ENCODE measurements around the gene HOXA4. TPM values are rescaled to one million over a fixed set of nuclear protein-coding genes. Genes with fewer than 3 reads are reported as not detected.

The HOXA4 gene
- total RNA-seq, 1 experiment from 2014 or later: 2.0 TPM

- no peaks in the 10 kb centered on the region for H3K9me2 ChIP-seq (ENCODE audit: insufficient read depth)
- no peaks in the 10 kb centered on the region for H4K20me1 ChIP-seq (ENCODE audit: insufficient read depth)
- H3K4me2 ChIP-seq (ENCODE audit: low read length): peak overlapping the region; percentile 97
- intact Hi-C loops (cut with micrococcal nuclease): no loop called here
- H3K4me1 ChIP-seq (ENCODE audit: control insufficient read depth in 1 of 2, insufficient read depth in 2 of 2, low read length in 2 of 2): peaks cover 31 to 57% of the 10 kb centered on the region in 2 experiments
- H3K36me3 ChIP-seq (ENCODE audit: control insufficient read depth in 1 of 2, insufficient read depth in 2 of 2, low read length in 2 of 2): no peaks in the 10 kb centered on the region
- BruUV-seq (replicated peaks): no TSS peak
- ChIA-PET POLR2A (no interaction called here), RAD21 (ENCODE audit: low non-redundant PET in 1 of 2, low total read pairs in 2 of 2, uncharacterized antibody in 2 of 2, unreplicated experiment in 2 of 2) (interaction anchor here in 1 of 2 experiments (1.1 kb wide), 1 partner anchor 58 kb away, joined by 3 read pairs; no protein-coding TSS in a partner anchor), CTCF (interaction anchor here (0.9 kb wide), 2 partner anchors 12 to 760 kb away, joined by 3 read pairs; no protein-coding TSS in a partner anchor)
- peak overlapping the region; percentile 66 to 77 for H3K4me3 ChIP-seq (replicated peaks in 1 of 2; ENCODE audit: low read depth in 1 of 2, low read length in 2 of 2)
- DNase-seq (ENCODE audit: low read depth, low spot score): no peak
- no peak overlapping the region for H2AFZ ChIP-seq (ENCODE audit: low read depth, low read length, poor library complexity, severe bottlenecking)
- H3K79me2 ChIP-seq (ENCODE audit: insufficient read depth, low read length): peaks cover 69% of the 10 kb centered on the region
- peak; percentile 17 for TF ChIP-seq POLR2A (IDR thresholded peaks at IDR 0.05; ENCODE audit: borderline replicate concordance, extremely low read depth, insufficient read depth, insufficient read length)
- TF ChIP-seq SP1 (IDR thresholded peaks at IDR 0.05; ENCODE audit: low read depth): no peak
- TF ChIP-seq POLR2AphosphoS5 (IDR thresholded peaks at IDR 0.05; ENCODE audit: low read depth, low read length): peak; percentile 6; the same call in 1 of the 2 replicates
- no peaks in the 10 kb centered on the region for H3K27me3 ChIP-seq (ENCODE audit: insufficient read depth, low read length)
- peak overlapping the region; percentile 91 for H3K27ac ChIP-seq (ENCODE audit: low read depth, low read length)
- H3K9ac ChIP-seq (ENCODE audit: low read length): peak overlapping the region; percentile 89
- H3K9me3 ChIP-seq (ENCODE audit: control insufficient read depth in 1 of 2, insufficient read depth in 1 of 2, low read depth in 1 of 2, low read length in 2 of 2): no peaks in the 10 kb centered on the region
- ATAC-seq: peak; percentile 28
Measured at GRCh38 chr7:27172823-27173510, 42.4 kb upstream of the HOXA4 start.

DNA sequence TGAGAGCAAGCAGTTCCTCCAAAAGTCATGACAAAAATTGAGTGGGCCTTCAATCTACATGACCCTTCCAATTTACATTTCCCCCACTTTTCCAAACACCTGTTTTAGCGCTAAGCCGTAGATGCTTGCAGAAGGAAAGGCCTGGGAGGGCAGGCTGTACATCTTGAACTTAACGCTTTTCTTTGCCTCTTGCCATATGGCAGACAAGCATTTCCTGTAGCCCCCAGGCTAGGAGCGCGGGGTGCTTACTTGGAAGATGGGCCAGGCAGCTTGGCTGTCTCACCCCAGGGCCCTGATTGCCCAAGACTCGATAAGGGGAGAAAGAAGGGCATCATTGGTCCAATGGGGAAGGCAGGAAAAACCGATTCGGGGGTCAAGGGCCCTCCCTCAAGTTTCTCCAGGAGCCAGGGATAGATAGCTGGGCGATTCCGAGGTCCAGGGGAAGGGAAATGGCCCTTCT lies 41.8 kb upstream of the HOXA4 start:
- peaks cover 75% of the 10 kb centered on the region for H3K79me2 ChIP-seq (ENCODE audit: insufficient read depth, low read length)
- RAD21 ChIA-PET (ENCODE audit: low non-redundant PET in 1 of 2, low total read pairs in 2 of 2, uncharacterized antibody in 2 of 2, unreplicated experiment in 2 of 2): interaction anchor here (1.1 to 1.9 kb wide), 2 partner anchors 11 to 57 kb away, joined by 3 to 4 read pairs; no protein-coding TSS in a partner anchor
- peak overlapping the region; percentile 91 for H3K27ac ChIP-seq (ENCODE audit: low read depth, low read length)

More for the DNA sequence above, 41.8 kb upstream of the HOXA4 start:
- BruUV-seq (replicated peaks): no TSS peak
- Histone ChIP-seq H3K9ac (ENCODE audit: low read length) (peak overlapping the region; percentile 89), H3K4me1 (ENCODE audit: control insufficient read depth in 1 of 2, insufficient read depth in 2 of 2, low read length in 2 of 2) (peaks cover 34 to 63% of the 10 kb centered on the region in 2 experiments), H2AFZ (ENCODE audit: low read depth, low read length, poor library complexity, severe bottlenecking) (no peak overlapping the region), H3K9me2 (ENCODE audit: insufficient read depth) (no peaks in the 10 kb centered on the region), H3K9me3 (ENCODE audit: control insufficient read depth in 1 of 2, insufficient read depth in 1 of 2, low read depth in 1 of 2, low read length in 2 of 2) (no peaks in the 10 kb centered on the region), H3K4me2 (ENCODE audit: low read length) (peak overlapping the region; percentile 97), H3K27me3 (ENCODE audit: insufficient read depth, low read length) (no peaks in the 10 kb centered on the region), H4K20me1 (ENCODE audit: insufficient read depth) (no peaks in the 10 kb centered on the region), H3K36me3 (ENCODE audit: control insufficient read depth in 1 of 2, insufficient read depth in 2 of 2, low read length in 2 of 2) (no peaks in the 10 kb centered on the region), H3K4me3 (replicated peaks in 1 of 2; ENCODE audit: low read depth in 1 of 2, low read length in 2 of 2) (peak overlapping the region; percentile 66 to 77)
- ChIA-PET CTCF (interaction anchor here (0.9 to 6.6 kb wide), 4 partner anchors 7 to 761 kb away, joined by 3 to 32 read pairs (median 3); no protein-coding TSS in a partner anchor), POLR2A (interaction anchor here (2.2 kb wide), 1 partner anchor 8 kb away, joined by 7 read pairs; no protein-coding TSS in a partner anchor)
- DNase-seq (ENCODE audit: low read depth, low spot score) (no peak), ATAC-seq (no peak)
- intact Hi-C loops (cut with micrococcal nuclease): no loop called here
- no peak for TF ChIP-seq FOSL1 (IDR thresholded peaks at IDR 0.05; ENCODE audit: low read depth)
- no peak for TF ChIP-seq CBX3 (IDR thresholded peaks at IDR 0.05; ENCODE audit: low read depth)
- TF ChIP-seq, protein P1, sequence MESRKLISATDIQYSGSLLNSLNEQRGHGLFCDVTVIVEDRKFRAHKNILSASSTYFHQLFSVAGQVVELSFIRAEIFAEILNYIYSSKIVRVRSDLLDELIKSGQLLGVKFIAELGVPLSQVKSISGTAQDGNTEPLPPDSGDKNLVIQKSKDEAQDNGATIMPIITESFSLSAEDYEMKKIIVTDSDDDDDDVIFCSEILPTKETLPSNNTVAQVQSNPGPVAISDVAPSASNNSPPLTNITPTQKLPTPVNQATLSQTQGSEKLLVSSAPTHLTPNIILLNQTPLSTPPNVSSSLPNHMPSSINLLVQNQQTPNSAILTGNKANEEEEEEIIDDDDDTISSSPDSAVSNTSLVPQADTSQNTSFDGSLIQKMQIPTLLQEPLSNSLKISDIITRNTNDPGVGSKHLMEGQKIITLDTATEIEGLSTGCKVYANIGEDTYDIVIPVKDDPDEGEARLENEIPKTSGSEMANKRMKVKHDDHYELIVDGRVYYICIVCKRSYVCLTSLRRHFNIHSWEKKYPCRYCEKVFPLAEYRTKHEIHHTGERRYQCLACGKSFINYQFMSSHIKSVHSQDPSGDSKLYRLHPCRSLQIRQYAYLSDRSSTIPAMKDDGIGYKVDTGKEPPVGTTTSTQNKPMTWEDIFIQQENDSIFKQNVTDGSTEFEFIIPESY (IDR thresholded peaks at IDR 0.05; ENCODE audit: extremely low read depth, insufficient replicate concordance, low read length): no peak
- TF ChIP-seq EGR1 (IDR thresholded peaks at IDR 0.05; ENCODE audit: low read depth): no peak
- peak; percentile 15 for TF ChIP-seq POLR2A (IDR thresholded peaks at IDR 0.05; ENCODE audit: borderline replicate concordance, extremely low read depth, insufficient read depth, insufficient read length)
- TF ChIP-seq, protein P2, sequence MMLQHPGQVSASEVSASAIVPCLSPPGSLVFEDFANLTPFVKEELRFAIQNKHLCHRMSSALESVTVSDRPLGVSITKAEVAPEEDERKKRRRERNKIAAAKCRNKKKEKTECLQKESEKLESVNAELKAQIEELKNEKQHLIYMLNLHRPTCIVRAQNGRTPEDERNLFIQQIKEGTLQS (IDR thresholded peaks at IDR 0.05): no peak
- TF ChIP-seq, protein P3, sequence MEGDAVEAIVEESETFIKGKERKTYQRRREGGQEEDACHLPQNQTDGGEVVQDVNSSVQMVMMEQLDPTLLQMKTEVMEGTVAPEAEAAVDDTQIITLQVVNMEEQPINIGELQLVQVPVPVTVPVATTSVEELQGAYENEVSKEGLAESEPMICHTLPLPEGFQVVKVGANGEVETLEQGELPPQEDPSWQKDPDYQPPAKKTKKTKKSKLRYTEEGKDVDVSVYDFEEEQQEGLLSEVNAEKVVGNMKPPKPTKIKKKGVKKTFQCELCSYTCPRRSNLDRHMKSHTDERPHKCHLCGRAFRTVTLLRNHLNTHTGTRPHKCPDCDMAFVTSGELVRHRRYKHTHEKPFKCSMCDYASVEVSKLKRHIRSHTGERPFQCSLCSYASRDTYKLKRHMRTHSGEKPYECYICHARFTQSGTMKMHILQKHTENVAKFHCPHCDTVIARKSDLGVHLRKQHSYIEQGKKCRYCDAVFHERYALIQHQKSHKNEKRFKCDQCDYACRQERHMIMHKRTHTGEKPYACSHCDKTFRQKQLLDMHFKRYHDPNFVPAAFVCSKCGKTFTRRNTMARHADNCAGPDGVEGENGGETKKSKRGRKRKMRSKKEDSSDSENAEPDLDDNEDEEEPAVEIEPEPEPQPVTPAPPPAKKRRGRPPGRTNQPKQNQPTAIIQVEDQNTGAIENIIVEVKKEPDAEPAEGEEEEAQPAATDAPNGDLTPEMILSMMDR (IDR thresholded peaks at IDR 0.05 in 2 of 3, conservative IDR thresholded peaks at IDR 0.05 in 1 of 3; ENCODE audit: borderline replicate concordance in 1 of 3, insufficient read depth in 1 of 3, low read depth in 2 of 3, low read length in 2 of 3): no peak
